Measurements from ENCODE around the gene DNALI1. TPM values are rescaled to one million over a fixed set of nuclear protein-coding genes. Genes with fewer than 3 reads are reported as not detected.
A peak's percentile ranks its signal among the peaks of the same experiment; 100 is the strongest.

The DNALI1 gene
- polyA plus RNA-seq, 1 donor from 2014 or later: 33.5 TPM

DNA sequence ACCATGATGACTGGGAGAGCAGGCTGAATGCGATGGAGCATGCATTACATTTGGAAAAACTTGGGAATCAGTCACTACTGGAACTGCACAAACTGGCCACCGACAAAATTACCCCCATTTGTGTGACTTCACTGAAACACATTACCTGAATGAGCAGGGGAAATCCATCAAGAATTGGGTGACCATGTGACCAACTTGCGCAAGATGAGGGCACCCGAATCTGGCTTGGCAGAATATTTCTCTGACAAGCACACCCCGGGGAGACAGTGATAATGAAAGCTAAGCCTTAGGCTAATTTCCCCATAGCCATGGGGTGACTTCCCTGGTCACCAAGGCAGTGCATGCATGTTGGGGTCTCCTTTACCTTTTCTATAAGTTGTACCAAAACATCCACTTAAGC, 11.7 kb upstream of the DNALI1 start:
- Histone ChIP-seq H2AFZ (ENCODE audit: low read depth, low read length) (no peak overlapping the region), H3K9ac (ENCODE audit: low read length) (no peak overlapping the region), H3K9me2 (ENCODE audit: insufficient read depth, low read length) (no peaks in the 10 kb centered on the region), H4K20me1 (ENCODE audit: insufficient read depth) (no peaks in the 10 kb centered on the region), H3K4me2 (ENCODE audit: low read length) (no peak overlapping the region), H3K4me3 (ENCODE audit: low read length) (no peak overlapping the region), H3K9me3 (ENCODE audit: low read length) (no peaks in the 10 kb centered on the region), H3F3A (ENCODE audit: insufficient read depth, low read length, poor library complexity, severe bottlenecking) (no peaks in the 10 kb centered on the region), H3K27me3 (ENCODE audit: insufficient read depth, low read depth, low read length) (no peaks in the 10 kb centered on the region), H3K79me2 (replicated peaks; ENCODE audit: insufficient read depth, low read length) (peaks cover 6% of the 10 kb centered on the region), H3K36me3 (ENCODE audit: insufficient read depth, low read length) (no peaks in the 10 kb centered on the region), H3K27ac (ENCODE audit: low read length) (no peak overlapping the region)
- no peak for TF ChIP-seq SMC3 (conservative IDR thresholded peaks at IDR 0.05; ENCODE audit: poor library complexity)
- TF ChIP-seq POLR2AphosphoS5 (IDR thresholded peaks at IDR 0.05): no peak
- no peak for TF ChIP-seq TAF1 (IDR thresholded peaks at IDR 0.05; ENCODE audit: low read depth)
- TF ChIP-seq EP300 (conservative IDR thresholded peaks at IDR 0.05; ENCODE audit: poor library complexity, severe bottlenecking): no peak
- no peak for TF ChIP-seq MXI1 (conservative IDR thresholded peaks at IDR 0.05; ENCODE audit: poor library complexity, severe bottlenecking)
- no peak for TF ChIP-seq RAD21 (conservative IDR thresholded peaks at IDR 0.05)
- TF ChIP-seq EZH2 (IDR thresholded peaks at IDR 0.05; ENCODE audit: borderline replicate concordance, insufficient read depth, low read length, poor library complexity, severe bottlenecking): no peak
- TF ChIP-seq, protein P1, sequence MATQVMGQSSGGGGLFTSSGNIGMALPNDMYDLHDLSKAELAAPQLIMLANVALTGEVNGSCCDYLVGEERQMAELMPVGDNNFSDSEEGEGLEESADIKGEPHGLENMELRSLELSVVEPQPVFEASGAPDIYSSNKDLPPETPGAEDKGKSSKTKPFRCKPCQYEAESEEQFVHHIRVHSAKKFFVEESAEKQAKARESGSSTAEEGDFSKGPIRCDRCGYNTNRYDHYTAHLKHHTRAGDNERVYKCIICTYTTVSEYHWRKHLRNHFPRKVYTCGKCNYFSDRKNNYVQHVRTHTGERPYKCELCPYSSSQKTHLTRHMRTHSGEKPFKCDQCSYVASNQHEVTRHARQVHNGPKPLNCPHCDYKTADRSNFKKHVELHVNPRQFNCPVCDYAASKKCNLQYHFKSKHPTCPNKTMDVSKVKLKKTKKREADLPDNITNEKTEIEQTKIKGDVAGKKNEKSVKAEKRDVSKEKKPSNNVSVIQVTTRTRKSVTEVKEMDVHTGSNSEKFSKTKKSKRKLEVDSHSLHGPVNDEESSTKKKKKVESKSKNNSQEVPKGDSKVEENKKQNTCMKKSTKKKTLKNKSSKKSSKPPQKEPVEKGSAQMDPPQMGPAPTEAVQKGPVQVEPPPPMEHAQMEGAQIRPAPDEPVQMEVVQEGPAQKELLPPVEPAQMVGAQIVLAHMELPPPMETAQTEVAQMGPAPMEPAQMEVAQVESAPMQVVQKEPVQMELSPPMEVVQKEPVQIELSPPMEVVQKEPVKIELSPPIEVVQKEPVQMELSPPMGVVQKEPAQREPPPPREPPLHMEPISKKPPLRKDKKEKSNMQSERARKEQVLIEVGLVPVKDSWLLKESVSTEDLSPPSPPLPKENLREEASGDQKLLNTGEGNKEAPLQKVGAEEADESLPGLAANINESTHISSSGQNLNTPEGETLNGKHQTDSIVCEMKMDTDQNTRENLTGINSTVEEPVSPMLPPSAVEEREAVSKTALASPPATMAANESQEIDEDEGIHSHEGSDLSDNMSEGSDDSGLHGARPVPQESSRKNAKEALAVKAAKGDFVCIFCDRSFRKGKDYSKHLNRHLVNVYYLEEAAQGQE (IDR thresholded peaks at IDR 0.05; ENCODE audit: borderline replicate concordance): no peak
- TF ChIP-seq, protein P2, sequence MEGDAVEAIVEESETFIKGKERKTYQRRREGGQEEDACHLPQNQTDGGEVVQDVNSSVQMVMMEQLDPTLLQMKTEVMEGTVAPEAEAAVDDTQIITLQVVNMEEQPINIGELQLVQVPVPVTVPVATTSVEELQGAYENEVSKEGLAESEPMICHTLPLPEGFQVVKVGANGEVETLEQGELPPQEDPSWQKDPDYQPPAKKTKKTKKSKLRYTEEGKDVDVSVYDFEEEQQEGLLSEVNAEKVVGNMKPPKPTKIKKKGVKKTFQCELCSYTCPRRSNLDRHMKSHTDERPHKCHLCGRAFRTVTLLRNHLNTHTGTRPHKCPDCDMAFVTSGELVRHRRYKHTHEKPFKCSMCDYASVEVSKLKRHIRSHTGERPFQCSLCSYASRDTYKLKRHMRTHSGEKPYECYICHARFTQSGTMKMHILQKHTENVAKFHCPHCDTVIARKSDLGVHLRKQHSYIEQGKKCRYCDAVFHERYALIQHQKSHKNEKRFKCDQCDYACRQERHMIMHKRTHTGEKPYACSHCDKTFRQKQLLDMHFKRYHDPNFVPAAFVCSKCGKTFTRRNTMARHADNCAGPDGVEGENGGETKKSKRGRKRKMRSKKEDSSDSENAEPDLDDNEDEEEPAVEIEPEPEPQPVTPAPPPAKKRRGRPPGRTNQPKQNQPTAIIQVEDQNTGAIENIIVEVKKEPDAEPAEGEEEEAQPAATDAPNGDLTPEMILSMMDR (IDR thresholded peaks at IDR 0.05; ENCODE audit: poor library complexity, severe bottlenecking): no peak

DNA sequence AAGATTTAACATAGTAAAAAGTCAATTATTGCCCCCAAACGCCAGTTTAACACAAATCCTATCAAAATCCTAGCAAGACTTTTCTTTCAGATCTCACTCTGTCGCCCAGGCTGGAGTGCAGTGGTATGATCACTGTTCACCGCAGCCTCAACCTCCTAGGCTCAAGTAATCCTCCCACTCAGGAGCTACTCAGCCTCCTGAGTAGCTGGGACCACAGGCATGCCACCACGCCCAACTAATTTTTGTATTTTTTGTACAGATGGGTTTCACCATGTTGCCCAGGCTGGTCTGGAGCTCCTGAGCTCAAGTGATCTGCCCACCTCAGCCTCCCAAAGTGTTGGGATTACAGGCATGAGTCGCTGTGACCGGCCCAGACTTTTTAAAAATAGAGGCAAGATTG, 7.4 kb upstream of the DNALI1 start:
- Histone ChIP-seq H3K36me3 (ENCODE audit: insufficient read depth, low read length) (no peaks in the 10 kb centered on the region), H2AFZ (ENCODE audit: low read depth, low read length) (no peak overlapping the region), H3F3A (ENCODE audit: insufficient read depth, low read length, poor library complexity, severe bottlenecking) (no peaks in the 10 kb centered on the region), H3K27ac (ENCODE audit: low read length) (no peak overlapping the region), H3K4me3 (ENCODE audit: low read length) (no peak overlapping the region), H3K9me2 (ENCODE audit: insufficient read depth, low read length) (no peaks in the 10 kb centered on the region), H3K79me2 (replicated peaks; ENCODE audit: insufficient read depth, low read length) (peaks cover 23% of the 10 kb centered on the region), H3K9me3 (ENCODE audit: low read length) (no peaks in the 10 kb centered on the region), H3K9ac (ENCODE audit: low read length) (no peak overlapping the region), H3K4me2 (ENCODE audit: low read length) (no peak overlapping the region), H3K27me3 (ENCODE audit: insufficient read depth, low read depth, low read length) (no peaks in the 10 kb centered on the region), H4K20me1 (ENCODE audit: insufficient read depth) (no peaks in the 10 kb centered on the region)
- no peak for TF ChIP-seq MXI1 (conservative IDR thresholded peaks at IDR 0.05; ENCODE audit: poor library complexity, severe bottlenecking)
- no peak for TF ChIP-seq RAD21 (conservative IDR thresholded peaks at IDR 0.05)
- no peak for TF ChIP-seq EP300 (conservative IDR thresholded peaks at IDR 0.05; ENCODE audit: poor library complexity, severe bottlenecking)

DNA sequence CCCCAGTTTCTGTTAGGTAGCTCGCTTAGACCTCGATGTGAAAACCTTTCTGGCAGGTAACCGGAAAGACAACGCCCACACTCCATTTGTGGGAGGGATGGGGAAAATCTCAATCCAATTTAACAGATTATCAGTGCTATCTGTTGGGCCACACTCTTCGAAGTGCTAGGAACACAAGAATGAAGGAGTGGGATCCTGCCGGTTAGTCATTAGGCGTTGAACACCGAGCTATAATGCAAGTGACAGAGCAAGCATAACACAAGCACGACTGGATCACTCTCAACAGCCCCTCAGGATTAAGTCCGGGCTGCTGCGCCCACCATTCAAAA, 3.2 kb upstream of the DNALI1 start:
- no peaks in the 10 kb centered on the region for H3K9me2 ChIP-seq (ENCODE audit: insufficient read depth, low read length)
- no peaks in the 10 kb centered on the region for H3K27me3 ChIP-seq (ENCODE audit: insufficient read depth, low read depth, low read length)
- peak overlapping the region; percentile 67 for H2AFZ ChIP-seq (ENCODE audit: low read depth, low read length)
- no peaks in the 10 kb centered on the region for H4K20me1 ChIP-seq (ENCODE audit: insufficient read depth)
- peak overlapping the region; percentile 78 for H3K4me3 ChIP-seq (ENCODE audit: low read length)
- TF ChIP-seq, protein P1 (IDR thresholded peaks at IDR 0.05; ENCODE audit: borderline replicate concordance): no peak
- TF ChIP-seq SMC3 (conservative IDR thresholded peaks at IDR 0.05; ENCODE audit: poor library complexity) (no peak), POLR2AphosphoS5 (IDR thresholded peaks at IDR 0.05) (no peak), EZH2 (IDR thresholded peaks at IDR 0.05; ENCODE audit: borderline replicate concordance, insufficient read depth, low read length, poor library complexity, severe bottlenecking) (no peak), RAD21 (conservative IDR thresholded peaks at IDR 0.05) (no peak), TAF1 (IDR thresholded peaks at IDR 0.05; ENCODE audit: low read depth) (no peak), EP300 (conservative IDR thresholded peaks at IDR 0.05; ENCODE audit: poor library complexity, severe bottlenecking) (no peak), MXI1 (conservative IDR thresholded peaks at IDR 0.05; ENCODE audit: poor library complexity, severe bottlenecking) (no peak)
- TF ChIP-seq, protein P2 (IDR thresholded peaks at IDR 0.05; ENCODE audit: poor library complexity, severe bottlenecking): no peak
- no peaks in the 10 kb centered on the region for H3F3A ChIP-seq (ENCODE audit: insufficient read depth, low read length, poor library complexity, severe bottlenecking)
- peak overlapping the region; percentile 89 for H3K9ac ChIP-seq (ENCODE audit: low read length)
- H3K36me3 ChIP-seq (ENCODE audit: insufficient read depth, low read length): no peaks in the 10 kb centered on the region
- peak overlapping the region; percentile 84 for H3K27ac ChIP-seq (ENCODE audit: low read length)
- H3K9me3 ChIP-seq (ENCODE audit: low read length): no peaks in the 10 kb centered on the region
- H3K4me2 ChIP-seq (ENCODE audit: low read length): peak overlapping the region; percentile 72
- peaks cover 35% of the 10 kb centered on the region for H3K79me2 ChIP-seq (replicated peaks; ENCODE audit: insufficient read depth, low read length)

Measured in neural cell (in vitro differentiated cells).